Urothelium cell line (cell line): ENCODE results near the gene RPL7L1.
"Not testable (repeated sequence)": the region's sequence is repeated elsewhere in the genome, so short reads cannot be mapped to it uniquely, and the experiment has no call there.

Experiments
- DNase-seq: peaks from one replicate; pipeline ENCODE4 v3.0.0; 2011; ENCODE audit warnings: low spot score, mixed read lengths
- FAIRE-seq: peaks from 2 replicates; lab custom pipeline; 2011; peaks lifted over from hg19 to GRCh38; lab: Jason Lieb, UNC

Gene RPL7L1

GRCh38 chr6:42879372-42880239 is at the start of gene RPL7L1:
RPL7L1 (plus strand) TSS chr6:42879616; CDS start chr6:42879911, 295 bp downstream.
- peak; percentile 76 for DNase-seq
- FAIRE-seq: no peak

- DNase-seq (no peak), FAIRE-seq (no peak)
Measured at GRCh38 chr6:42831237-42831636, 48.2 kb upstream of the RPL7L1 start.

GRCh38 chr6:42834056-42834455 is 45.4 kb upstream of the RPL7L1 start:
- FAIRE-seq: no peak
- DNase-seq: no peak

GRCh38 chr6:42841844-42842584 is 37.4 kb upstream of the RPL7L1 start:
- FAIRE-seq: no peak
- DNase-seq: no peak

GRCh38 chr6:42845327-42845694 is 34.1 kb upstream of the RPL7L1 start:
- DNase-seq: no peak
- no peak for FAIRE-seq

GRCh38 chr6:42846505-42846904 is 32.9 kb upstream of the RPL7L1 start:
- no peak for DNase-seq
- no peak for FAIRE-seq

- FAIRE-seq (no peak), DNase-seq (no peak)
Measured at GRCh38 chr6:42848700-42849099, 30.7 kb upstream of the RPL7L1 start.

- FAIRE-seq (no peak), DNase-seq (no peak)
Measured at GRCh38 chr6:42851599-42851998, 27.8 kb upstream of the RPL7L1 start.

- FAIRE-seq (no peak), DNase-seq (no peak)
Measured at GRCh38 chr6:42860036-42860435, 19.4 kb upstream of the RPL7L1 start.

- DNase-seq (no peak), FAIRE-seq (no peak)
Measured at GRCh38 chr6:42860481-42860880, 18.9 kb upstream of the RPL7L1 start.

- DNase-seq (no peak), FAIRE-seq (no peak)
Measured at GRCh38 chr6:42864602-42865001, 14.8 kb upstream of the RPL7L1 start.

GRCh38 chr6:42870145-42870936 is 9.1 kb upstream of the RPL7L1 start:
- DNase-seq (no peak), FAIRE-seq (no peak)

- FAIRE-seq (no peak), DNase-seq (no peak)
Measured at GRCh38 chr6:42871711-42872110, 7.7 kb upstream of the RPL7L1 start.

GRCh38 chr6:42873313-42873712 is 6.1 kb upstream of the RPL7L1 start:
- no peak for DNase-seq
- FAIRE-seq: no peak

GRCh38 chr6:42877695-42878094 is 1.7 kb upstream of the RPL7L1 start:
- no peak for FAIRE-seq
- no peak for DNase-seq

GRCh38 chr6:42880240-42880817 is 913 bp downstream of the RPL7L1 start:
- not testable (repeated sequence) for FAIRE-seq

GRCh38 chr6:42880871-42881270 is 1.5 kb downstream of the RPL7L1 start:
- not testable (repeated sequence) for FAIRE-seq, DNase-seq

More at GRCh38 chr6:42880240-42880817, 913 bp downstream of the RPL7L1 start:
- DNase-seq: not testable (repeated sequence)

GRCh38 chr6:42885702-42886101 is 6.3 kb downstream of the RPL7L1 start:
- FAIRE-seq: no peak
- DNase-seq: no peak

GRCh38 chr6:42888201-42888600 is 8.8 kb downstream of the RPL7L1 start:
- FAIRE-seq, DNase-seq: not testable (repeated sequence)

GRCh38 chr6:42889815-42890214 is 10.4 kb downstream of the RPL7L1 start:
- DNase-seq (no peak), FAIRE-seq (no peak)
